ENCODE measurements around the gene NRXN3. TPM values are rescaled to one million over a fixed set of nuclear protein-coding genes. Genes with fewer than 3 reads are reported as not detected.

The NRXN3 gene
- total RNA-seq, 4 donors from 2014 or later: 4.1 to 11.9 (median 5.8) TPM

- H3K36me3 ChIP-seq: no peaks in the 10 kb centered on the region
- TF ChIP-seq CTCF (IDR thresholded peaks at IDR 0.05) (no peak), EP300 (IDR thresholded peaks at IDR 0.05; ENCODE audit: low read depth) (no peak), POLR2A (IDR thresholded peaks at IDR 0.05) (no peak), POLR2AphosphoS5 (IDR thresholded peaks at IDR 0.05) (no peak)
- DNase-seq: no peak
- 60% methylated on average over 1 to 3 of the region's 3 CpGs for WGBS, 2 donors (ENCODE audit: low coverage in 1 of 2)
- no peaks in the 10 kb centered on the region for H3K9me3 ChIP-seq
- in situ Hi-C loops (cut with MboI; ENCODE audit: low pct_ligation_motif_present in 1 of 4, low pct_unique_long_range_greater_than_20kb in 1 of 4, low sequenced_read_pairs in 3 of 4): no loop called here
- H3K4me1 ChIP-seq: peaks cover 0 to 5% (median 0%) of the 10 kb centered on the region in 4 donors
- intact Hi-C loops (cut with DNase I; ENCODE audit: low total_unique reads): no loop called here
- H3K27me3 ChIP-seq: no peaks in the 10 kb centered on the region
- no peak overlapping the region for H3K27ac ChIP-seq
- no peak overlapping the region for H3K4me3 ChIP-seq
These were observed 78.4 kb downstream of the NRXN3 start for GRCh38 chr14:78248501-78249090.

GRCh38 chr14:78251308-78251707 is 81.1 kb downstream of the NRXN3 start:
- no peak for DNase-seq
- Histone ChIP-seq H3K9me3 (no peaks in the 10 kb centered on the region), H3K4me1 (no peaks in the 10 kb centered on the region), H3K36me3 (no peaks in the 10 kb centered on the region), H3K4me3 (no peak overlapping the region), H3K27me3 (no peaks in the 10 kb centered on the region), H3K27ac (no peak overlapping the region)
- in situ Hi-C loops (cut with MboI; ENCODE audit: low pct_ligation_motif_present in 1 of 4, low pct_unique_long_range_greater_than_20kb in 1 of 4, low sequenced_read_pairs in 3 of 4) (no loop called here), intact Hi-C loops (cut with DNase I; ENCODE audit: low total_unique reads) (no loop called here)
- 72 to 81% methylated on average over 3 to 5 of the region's 5 CpGs for WGBS, 2 donors (ENCODE audit: low coverage in 1 of 2)
- no peak for TF ChIP-seq POLR2A (IDR thresholded peaks at IDR 0.05)
- no peak for TF ChIP-seq CTCF (IDR thresholded peaks at IDR 0.05)
- no peak for TF ChIP-seq EP300 (IDR thresholded peaks at IDR 0.05; ENCODE audit: low read depth)
- TF ChIP-seq POLR2AphosphoS5 (IDR thresholded peaks at IDR 0.05): no peak

GRCh38 chr14:78253986-78254385 is 83.8 kb downstream of the NRXN3 start:
- no peak for DNase-seq
- intact Hi-C loops (cut with DNase I; ENCODE audit: low total_unique reads) (no loop called here), in situ Hi-C loops (cut with MboI; ENCODE audit: low pct_ligation_motif_present in 1 of 4, low pct_unique_long_range_greater_than_20kb in 1 of 4, low sequenced_read_pairs in 3 of 4) (no loop called here)
- no peak overlapping the region for H3K4me3 ChIP-seq
- H3K36me3 ChIP-seq: no peaks in the 10 kb centered on the region
- H3K27me3 ChIP-seq: no peaks in the 10 kb centered on the region
- TF ChIP-seq CTCF (IDR thresholded peaks at IDR 0.05) (no peak), EP300 (IDR thresholded peaks at IDR 0.05; ENCODE audit: low read depth) (no peak), POLR2A (IDR thresholded peaks at IDR 0.05) (no peak), POLR2AphosphoS5 (IDR thresholded peaks at IDR 0.05) (no peak)
- 80 to 91% methylated on average over 1 to 3 of the region's 3 CpGs for WGBS, 2 donors (ENCODE audit: low coverage in 1 of 2)
- H3K4me1 ChIP-seq: no peaks in the 10 kb centered on the region
- H3K9me3 ChIP-seq: no peaks in the 10 kb centered on the region
- H3K27ac ChIP-seq: no peak overlapping the region

GRCh38 chr14:78254911-78255461 is 84.8 kb downstream of the NRXN3 start:
- Histone ChIP-seq H3K27ac (no peak overlapping the region), H3K9me3 (no peaks in the 10 kb centered on the region), H3K36me3 (no peaks in the 10 kb centered on the region), H3K27me3 (no peaks in the 10 kb centered on the region), H3K4me3 (no peak overlapping the region), H3K4me1 (no peaks in the 10 kb centered on the region)
- DNase-seq: no peak
- TF ChIP-seq EP300 (IDR thresholded peaks at IDR 0.05; ENCODE audit: low read depth) (no peak), POLR2AphosphoS5 (IDR thresholded peaks at IDR 0.05) (no peak), POLR2A (IDR thresholded peaks at IDR 0.05) (no peak), CTCF (IDR thresholded peaks at IDR 0.05) (no peak)
- 11 to 38% methylated on average over 3 to 9 of the region's 9 CpGs for WGBS, 2 donors (ENCODE audit: low coverage in 1 of 2)
- in situ Hi-C loops (cut with MboI; ENCODE audit: low pct_ligation_motif_present in 1 of 4, low pct_unique_long_range_greater_than_20kb in 1 of 4, low sequenced_read_pairs in 3 of 4): no loop called here
- intact Hi-C loops (cut with DNase I; ENCODE audit: low total_unique reads): no loop called here
